Activated CD4-positive, alpha-beta T cell treated with anti-CD3 and anti-CD28 coated beads, Interleukin-2, amount 10 ng/mL, durations not matched to agents 7 days and 5 days (primary cell): ENCODE measurements around the gene TLCD2. TPM values are rescaled to one million over a fixed set of nuclear protein-coding genes. Genes with fewer than 3 reads are reported as not detected.

Experiments
- CTCF ChIA-PET: fragments of 350-600 bp; sonication (Branson Sonifier 250); formaldehyde crosslinking; loops from one replicate; lab custom pipeline; 2021; ENCODE audit warnings: antibody characterized with exemption; lab: Charles Lee
- POLR2A ChIA-PET: fragments of 350-600 bp; sonication (Branson Sonifier 250); formaldehyde crosslinking; loops from one replicate; lab custom pipeline; 2021; ENCODE audit warnings: antibody characterized with exemption; lab: Charles Lee
- DNase-seq: peaks from one replicate; pipeline ENCODE4 v3.0.0-alpha.2; 2020
- H3K27ac Mint-ChIP-seq: one replicate; pipeline ENCODE4 v1.8.0; 2021; ENCODE audit warnings: mild to moderate bottlenecking, moderate library complexity, mixed read lengths
- H3K27me3 Mint-ChIP-seq: one replicate; pipeline ENCODE4 v1.8.0; 2021; ENCODE audit warnings: mixed read lengths
- H3K36me3 Mint-ChIP-seq: one replicate; pipeline ENCODE4 v1.8.0; 2021; ENCODE audit warnings: low read depth, mixed read lengths
- H3K4me1 Mint-ChIP-seq: one replicate; pipeline ENCODE4 v1.8.0; 2021; ENCODE audit warnings: mixed read lengths
- H3K4me3 Mint-ChIP-seq: one replicate; pipeline ENCODE4 v1.8.0; 2021; ENCODE audit warnings: mild to moderate bottlenecking, moderate library complexity, mixed read lengths
- H3K9me3 Mint-ChIP-seq: one replicate; pipeline ENCODE4 v1.8.0; 2021; ENCODE audit warnings: mixed read lengths
- total RNA-seq, 2 experiments: library from RNA; stranded (reverse); gene quantifications; one replicate each; pipeline ENCODE4 v1.2.3, GENCODE V29; 2021

Gene TLCD2
- total RNA-seq, 2 experiments from 2014 or later, result 0.07 to 0.12 TPM

- H3K27ac Mint-ChIP-seq, result peak overlapping the region; percentile 82
- CTCF ChIA-PET, result interaction anchor here (0.6 to 2.0 kb wide), 12 partner anchors 9 to 543 kb away, joined by 3 to 8 read pairs (median 3); partner anchors contain the start of gene TLCD2
- POLR2A ChIA-PET, result interaction anchor here (0.6 kb wide), 1 partner anchor 1038 kb away, joined by 9 read pairs; no protein-coding TSS in a partner anchor
- peaks cover 59% of the 10 kb centered on the region for H3K4me1 Mint-ChIP-seq
- peak; percentile 83 for DNase-seq
- peaks cover 7% of the 10 kb centered on the region for H3K36me3 Mint-ChIP-seq
- no peaks in the 10 kb centered on the region for H3K27me3 Mint-ChIP-seq
- no peaks in the 10 kb centered on the region for H3K9me3 Mint-ChIP-seq
- H3K4me3 Mint-ChIP-seq, result no peak overlapping the region
Measured at GRCh38 chr17:1720856-1721386, 10.7 kb upstream of the TLCD2 start.

- CTCF ChIA-PET, result interaction anchor here (0.7 to 1.3 kb wide), 3 partner anchors 12 to 933 kb away, joined by 3 to 4 read pairs (median 3); no protein-coding TSS in a partner anchor
- DNase-seq, result no peak
- Mint-ChIP-seq H3K4me1 (peaks cover 53% of the 10 kb centered on the region), H3K4me3 (peak overlapping the region; percentile 97), H3K27me3 (no peaks in the 10 kb centered on the region), H3K36me3 (no peaks in the 10 kb centered on the region), H3K9me3 (no peaks in the 10 kb centered on the region), H3K27ac (peak overlapping the region; percentile 92)
- POLR2A ChIA-PET, result no interaction called here
Measured at GRCh38 chr17:1718362-1719165, 8.4 kb upstream of the TLCD2 start.

GRCh38 chr17:1716912-1717695 is 6.9 kb upstream of the TLCD2 start:
- H3K36me3 Mint-ChIP-seq, result peaks cover 5% of the 10 kb centered on the region
- peak overlapping the region; percentile 97 for H3K4me3 Mint-ChIP-seq
- no peaks in the 10 kb centered on the region for H3K9me3 Mint-ChIP-seq
- peak overlapping the region; percentile 92 for H3K27ac Mint-ChIP-seq
- peaks cover 44% of the 10 kb centered on the region for H3K4me1 Mint-ChIP-seq
- POLR2A ChIA-PET, result interaction anchor here (0.5 to 1.2 kb wide), 4 partner anchors 35 to 198 kb away, joined by 3 to 4 read pairs (median 4); partner anchors contain the start of genes RPA1 and SMYD4
- DNase-seq, result peak; percentile 93
- H3K27me3 Mint-ChIP-seq, result peaks cover 3% of the 10 kb centered on the region
- CTCF ChIA-PET, result interaction anchor here (0.6 to 1.9 kb wide), 11 partner anchors 10 to 528 kb away, joined by 3 to 14 read pairs (median 4); partner anchors contain the start of genes RILP and RTN4RL1

- Mint-ChIP-seq H3K4me3 (peak overlapping the region; percentile 97), H3K9me3 (no peaks in the 10 kb centered on the region), H3K36me3 (peaks cover 12% of the 10 kb centered on the region), H3K27me3 (peaks cover 10% of the 10 kb centered on the region), H3K4me1 (peaks cover 42% of the 10 kb centered on the region), H3K27ac (peak overlapping the region; percentile 92)
- ChIA-PET POLR2A (interaction anchor here (0.6 to 1.2 kb wide), 2 partner anchors 40 to 113 kb away, joined by 3 to 4 read pairs; partner anchors contain the start of genes RPA1 and SMYD4), CTCF (interaction anchor here (0.7 to 1.9 kb wide), 10 partner anchors 9 to 529 kb away, joined by 3 to 14 read pairs (median 5); partner anchors contain the start of genes RILP and RTN4RL1)
- peak; percentile 100 for DNase-seq
Measured at GRCh38 chr17:1716076-1716911, 6.1 kb upstream of the TLCD2 start.

- no peak for DNase-seq
- H3K27ac Mint-ChIP-seq, result peak overlapping the region; percentile 86
- H3K36me3 Mint-ChIP-seq, result peaks cover 15% of the 10 kb centered on the region
- H3K27me3 Mint-ChIP-seq, result peaks cover 15% of the 10 kb centered on the region
- ChIA-PET POLR2A (no interaction called here), CTCF (interaction anchor here (1.9 kb wide), 1 partner anchor 68 kb away, joined by 7 read pairs; no protein-coding TSS in a partner anchor)
- H3K9me3 Mint-ChIP-seq, result no peaks in the 10 kb centered on the region
- H3K4me3 Mint-ChIP-seq, result peak overlapping the region; percentile 97
- H3K4me1 Mint-ChIP-seq, result peaks cover 43% of the 10 kb centered on the region
Measured at GRCh38 chr17:1715803-1716075, 5.6 kb upstream of the TLCD2 start.

GRCh38 chr17:1714980-1715802 is 5.0 kb upstream of the TLCD2 start:
- H3K27me3 Mint-ChIP-seq, result peaks cover 19% of the 10 kb centered on the region
- DNase-seq, result peak; percentile 43
- H3K4me1 Mint-ChIP-seq, result peaks cover 44% of the 10 kb centered on the region
- H3K4me3 Mint-ChIP-seq, result peak overlapping the region; percentile 97
- H3K27ac Mint-ChIP-seq, result peak overlapping the region; percentile 57
- CTCF ChIA-PET, result interaction anchor here (0.6 to 1.9 kb wide), 2 partner anchors 69 to 119 kb away, joined by 3 to 7 read pairs; no protein-coding TSS in a partner anchor
- POLR2A ChIA-PET, result no interaction called here
- no peaks in the 10 kb centered on the region for H3K9me3 Mint-ChIP-seq
- peaks cover 15% of the 10 kb centered on the region for H3K36me3 Mint-ChIP-seq

GRCh38 chr17:1714427-1714979 is 4.3 kb upstream of the TLCD2 start:
- Mint-ChIP-seq H3K36me3 (peaks cover 15% of the 10 kb centered on the region), H3K4me3 (peak overlapping the region; percentile 97), H3K27me3 (peaks cover 19% of the 10 kb centered on the region), H3K27ac (peak overlapping the region; percentile 47), H3K4me1 (peaks cover 41% of the 10 kb centered on the region), H3K9me3 (no peaks in the 10 kb centered on the region)
- DNase-seq, result peak; percentile 24
- ChIA-PET CTCF (interaction anchor here (0.6 kb wide), 1 partner anchor 118 kb away, joined by 3 read pairs; no protein-coding TSS in a partner anchor), POLR2A (no interaction called here)

GRCh38 chr17:1713878-1714426 is 3.8 kb upstream of the TLCD2 start:
- Mint-ChIP-seq H3K4me1 (peaks cover 42% of the 10 kb centered on the region), H3K36me3 (peaks cover 15% of the 10 kb centered on the region), H3K4me3 (peak overlapping the region; percentile 52), H3K9me3 (no peaks in the 10 kb centered on the region), H3K27me3 (peaks cover 19% of the 10 kb centered on the region), H3K27ac (peak overlapping the region; percentile 47)
- ChIA-PET CTCF (interaction anchor here (0.9 to 1.4 kb wide), 3 partner anchors 13 to 198 kb away, joined by 3 read pairs; partner anchors contain the start of gene INPP5K), POLR2A (no interaction called here)
- no peak for DNase-seq

- ChIA-PET CTCF (interaction anchor here (0.9 to 1.4 kb wide), 3 partner anchors 12 to 197 kb away, joined by 3 read pairs; partner anchors contain the start of gene INPP5K), POLR2A (interaction anchor here (0.5 kb wide), 1 partner anchor 161 kb away, joined by 3 read pairs; no protein-coding TSS in a partner anchor)
- Mint-ChIP-seq H3K4me1 (peaks cover 39% of the 10 kb centered on the region), H3K27ac (no peak overlapping the region), H3K4me3 (no peak overlapping the region), H3K9me3 (no peaks in the 10 kb centered on the region), H3K36me3 (peaks cover 15% of the 10 kb centered on the region), H3K27me3 (peaks cover 23% of the 10 kb centered on the region)
- DNase-seq, result no peak
Measured at GRCh38 chr17:1713160-1713877, 3.1 kb upstream of the TLCD2 start.

GRCh38 chr17:1712271-1712670 is 2.1 kb upstream of the TLCD2 start:
- Mint-ChIP-seq H3K4me3 (no peak overlapping the region), H3K9me3 (no peaks in the 10 kb centered on the region), H3K4me1 (peaks cover 32% of the 10 kb centered on the region), H3K27me3 (peaks cover 30% of the 10 kb centered on the region), H3K27ac (no peak overlapping the region), H3K36me3 (peaks cover 15% of the 10 kb centered on the region)
- CTCF ChIA-PET, result interaction anchor here (1.4 kb wide), 1 partner anchor 21 kb away, joined by 3 read pairs; no protein-coding TSS in a partner anchor
- POLR2A ChIA-PET, result no interaction called here
- no peak for DNase-seq
